ENCODE measurements around the gene PEX5L. TPM values are rescaled to one million over a fixed set of nuclear protein-coding genes. Genes with fewer than 3 reads are reported as not detected.

The PEX5L gene
- total and polyA plus RNA-seq, 10 of the 15 experiments (the other 5 are each of a cell fraction or from before 2014, with no cell fraction given) = 0.11 to 17.0 (median 0.50) TPM

GRCh38 chr3:179991883-179992282, 44.9 kb downstream of the PEX5L start (continued):
- TF ChIP-seq ELK1 (IDR thresholded peaks at IDR 0.05; ENCODE audit: low read depth, low read length) (no peak), EZH2 (IDR thresholded peaks at IDR 0.05; ENCODE audit: borderline replicate concordance, control insufficient read depth, low read depth, low read length) (no peak), BRCA1 (IDR thresholded peaks at IDR 0.05; ENCODE audit: low read depth, low read length) (no peak)

- WGBS (ENCODE audit: insufficient coverage, insufficient replicate concordance, low lambda C conversion rate, missing lambda C conversion rate) = 83% methylated on average over 4 of the region's 4 CpGs
- FAIRE-seq = no peak
- no peak overlapping the region for H3K4me2 ChIP-seq (ENCODE audit: control insufficient read depth, insufficient read depth)
- no peaks in the 10 kb centered on the region for H4K20me1 ChIP-seq (ENCODE audit: control insufficient read depth, insufficient read depth)
- no peak for DNase-seq (ENCODE audit: low read depth, low spot score)
- CTCF ChIA-PET = interaction anchor here (0.6 to 1.7 kb wide), 6 partner anchors 13 to 141 kb away, joined by 3 to 13 read pairs (median 3); no protein-coding TSS in a partner anchor
- H3K9me3 ChIP-seq (replicated peaks; ENCODE audit: control insufficient read depth, insufficient read depth, low read length) = no peaks in the 10 kb centered on the region; the same call in 2 of the 3 replicates
- no peaks in the 10 kb centered on the region for H3K79me2 ChIP-seq (ENCODE audit: control insufficient read depth, insufficient read depth, low read length)
- H3K27ac ChIP-seq (ENCODE audit: control insufficient read depth, insufficient read depth) = no peak overlapping the region
- in situ Hi-C loops (cut with MboI) = no loop called here
- no peak overlapping the region for H3K4me3 ChIP-seq
- H3K9ac ChIP-seq (ENCODE audit: control insufficient read depth, insufficient read depth, low read length) = no peak overlapping the region
- BruUV-seq (replicated peaks) = no TSS peak
- no peaks in the 10 kb centered on the region for H3K4me1 ChIP-seq (ENCODE audit: control insufficient read depth, insufficient read depth, low read length)
- POLR2A ChIA-PET = no interaction called here
- ATAC-seq = no peak
- intact Hi-C loops (cut with micrococcal nuclease; ENCODE audit: unreplicated experiment) = no loop called here
- TF ChIP-seq LARP7 (IDR thresholded peaks at IDR 0.05) (no peak), IRF3 (IDR thresholded peaks at IDR 0.05) (no peak), GABPA (IDR thresholded peaks at IDR 0.05; ENCODE audit: low read depth) (no peak), FOS (IDR thresholded peaks at IDR 0.05; ENCODE audit: borderline replicate concordance, extremely low read depth, insufficient read length) (no peak), CBFB (IDR thresholded peaks at IDR 0.05; ENCODE audit: low read depth) (no peak), ELK1 (IDR thresholded peaks at IDR 0.05; ENCODE audit: low read depth, low read length) (no peak), YBX1 (IDR thresholded peaks at IDR 0.05) (no peak), SPI1 (IDR thresholded peaks at IDR 0.05; ENCODE audit: borderline replicate concordance, insufficient read depth, low read depth, low read length) (no peak), IRF4 (IDR thresholded peaks at IDR 0.05; ENCODE audit: low read depth, low read length) (no peak)
- no peak overlapping the region for H2AFZ ChIP-seq (ENCODE audit: control insufficient read depth, low read depth, low read length)
- H3K36me3 ChIP-seq (ENCODE audit: control insufficient read depth in 2 of 2, insufficient read depth in 2 of 2, low read length in 1 of 2) = no peaks in the 10 kb centered on the region
- RAD21 ChIA-PET (ENCODE audit: unreplicated experiment) = interaction anchor here (0.9 to 1.3 kb wide), 5 partner anchors 11 to 62 kb away, joined by 3 to 4 read pairs (median 3); no protein-coding TSS in a partner anchor
- SMC1A ChIA-PET (ENCODE audit: uncharacterized antibody, unreplicated experiment) = interaction anchor here (0.6 to 1.9 kb wide), 8 partner anchors 10 to 76 kb away, joined by 3 to 8 read pairs (median 4); no protein-coding TSS in a partner anchor
- H3K27me3 ChIP-seq (replicated peaks in 1 of 2; ENCODE audit: control insufficient read depth in 2 of 2, insufficient read depth in 2 of 2, low read length in 1 of 2) = no peaks in the 10 kb centered on the region
These were observed 45.6 kb downstream of the PEX5L start for GRCh38 chr3:179991104-179991503.
